Activated naive CD4-positive, alpha-beta T cell treated with anti-CD3 and anti-CD28 coated beads, Interleukin-2, amount 10 ng/mL, durations not matched to agents 7 days and 5 days (primary cell): Measurements from ENCODE around the gene SLC5A3.

Experiments
- CTCF ChIA-PET: fragments of 350-600 bp; sonication (Branson Sonifier 250); formaldehyde crosslinking; loops from one replicate; lab custom pipeline; 2021; ENCODE audit warnings: antibody characterized with exemption; lab: Charles Lee
- DNase-seq: peaks from one replicate; pipeline ENCODE4 v3.0.0-alpha.2; 2020
- H3K27ac Mint-ChIP-seq: one replicate; pipeline ENCODE4 v1.8.0; 2021; ENCODE audit warnings: mild to moderate bottlenecking, moderate library complexity, mixed read lengths
- H3K27me3 Mint-ChIP-seq: one replicate; pipeline ENCODE4 v1.8.0; 2021; ENCODE audit warnings: mild to moderate bottlenecking, mixed read lengths
- H3K36me3 Mint-ChIP-seq: one replicate; pipeline ENCODE4 v1.8.0; 2021; ENCODE audit warnings: mixed read lengths
- H3K4me1 Mint-ChIP-seq: one replicate; pipeline ENCODE4 v1.8.0; 2021; ENCODE audit warnings: mixed read lengths
- H3K4me3 Mint-ChIP-seq: one replicate; pipeline ENCODE4 v1.8.0; 2021; ENCODE audit warnings: mild to moderate bottlenecking, moderate library complexity, mixed read lengths
- H3K9me3 Mint-ChIP-seq: one replicate; pipeline ENCODE4 v1.8.0; 2021; ENCODE audit warnings: mixed read lengths

SLC5A3 gene

GRCh38 chr21:34046917-34047316 is 26.5 kb upstream of the SLC5A3 start:
- CTCF ChIA-PET = no interaction called here

GRCh38 chr21:34047835-34048234 is 25.5 kb upstream of the SLC5A3 start:
- Mint-ChIP-seq H3K27me3 (peaks cover 9% of the 10 kb centered on the region), H3K9me3 (no peaks in the 10 kb centered on the region), H3K4me3 (no peak overlapping the region), H3K4me1 (peaks cover 4% of the 10 kb centered on the region), H3K27ac (no peak overlapping the region), H3K36me3 (peaks cover 3% of the 10 kb centered on the region)
- CTCF ChIA-PET = interaction anchor here (0.6 kb wide), 1 partner anchor 11 kb away, joined by 3 read pairs; no protein-coding TSS in a partner anchor
- no peak for DNase-seq

More at GRCh38 chr21:34046917-34047316, 26.5 kb upstream of the SLC5A3 start:
- peaks cover 3% of the 10 kb centered on the region for H3K36me3 Mint-ChIP-seq
- no peak overlapping the region for H3K4me3 Mint-ChIP-seq
- H3K4me1 Mint-ChIP-seq = peaks cover 4% of the 10 kb centered on the region
- H3K9me3 Mint-ChIP-seq = no peaks in the 10 kb centered on the region
- peaks cover 9% of the 10 kb centered on the region for H3K27me3 Mint-ChIP-seq
- no peak overlapping the region for H3K27ac Mint-ChIP-seq
- no peak for DNase-seq

- Mint-ChIP-seq H3K4me1 (no peaks in the 10 kb centered on the region), H3K36me3 (no peaks in the 10 kb centered on the region), H3K27me3 (no peaks in the 10 kb centered on the region), H3K4me3 (no peak overlapping the region), H3K9me3 (no peaks in the 10 kb centered on the region), H3K27ac (no peak overlapping the region)
- no peak for DNase-seq
- CTCF ChIA-PET = no interaction called here
These were observed 21.2 kb upstream of the SLC5A3 start for GRCh38 chr21:34052171-34052570.

GRCh38 chr21:34054259-34054658 is 19.1 kb upstream of the SLC5A3 start:
- DNase-seq = no peak
- Mint-ChIP-seq H3K9me3 (no peaks in the 10 kb centered on the region), H3K4me1 (no peaks in the 10 kb centered on the region), H3K36me3 (no peaks in the 10 kb centered on the region), H3K27me3 (no peaks in the 10 kb centered on the region), H3K27ac (no peak overlapping the region), H3K4me3 (no peak overlapping the region)
- CTCF ChIA-PET = no interaction called here

GRCh38 chr21:34055615-34056014 is 17.8 kb upstream of the SLC5A3 start:
- Mint-ChIP-seq H3K36me3 (no peaks in the 10 kb centered on the region), H3K4me3 (no peak overlapping the region)

GRCh38 chr21:34061983-34062382 is 11.4 kb upstream of the SLC5A3 start:
- H3K4me3 Mint-ChIP-seq = no peak overlapping the region
- CTCF ChIA-PET = no interaction called here
- no peaks in the 10 kb centered on the region for H3K36me3 Mint-ChIP-seq
- no peak overlapping the region for H3K27ac Mint-ChIP-seq
- no peak for DNase-seq
- H3K4me1 Mint-ChIP-seq = no peaks in the 10 kb centered on the region
- H3K27me3 Mint-ChIP-seq = peaks cover 12% of the 10 kb centered on the region
- peaks cover 1% of the 10 kb centered on the region for H3K9me3 Mint-ChIP-seq

More at GRCh38 chr21:34055615-34056014, 17.8 kb upstream of the SLC5A3 start:
- H3K9me3 Mint-ChIP-seq = no peaks in the 10 kb centered on the region
- no peaks in the 10 kb centered on the region for H3K4me1 Mint-ChIP-seq
- H3K27me3 Mint-ChIP-seq = no peaks in the 10 kb centered on the region
- H3K27ac Mint-ChIP-seq = no peak overlapping the region
- CTCF ChIA-PET = no interaction called here
- DNase-seq = no peak

GRCh38 chr21:34065027-34065426 is 8.4 kb upstream of the SLC5A3 start:
- CTCF ChIA-PET = no interaction called here
- H3K4me1 Mint-ChIP-seq = no peaks in the 10 kb centered on the region
- H3K36me3 Mint-ChIP-seq = no peaks in the 10 kb centered on the region
- H3K9me3 Mint-ChIP-seq = peaks cover 1% of the 10 kb centered on the region
- no peak overlapping the region for H3K4me3 Mint-ChIP-seq
- no peak overlapping the region for H3K27ac Mint-ChIP-seq
- DNase-seq = no peak
- H3K27me3 Mint-ChIP-seq = peaks cover 19% of the 10 kb centered on the region

- CTCF ChIA-PET = interaction anchor here (4.7 kb wide), 1 partner anchor 148 kb away, joined by 36 read pairs; no protein-coding TSS in a partner anchor
- Mint-ChIP-seq H3K27me3 (peaks cover 13% of the 10 kb centered on the region), H3K27ac (no peak overlapping the region), H3K9me3 (no peaks in the 10 kb centered on the region), H3K36me3 (peaks cover 25% of the 10 kb centered on the region), H3K4me3 (peak overlapping the region; percentile 78), H3K4me1 (peaks cover 32% of the 10 kb centered on the region)
- DNase-seq = no peak
These were observed 1.7 kb upstream of the SLC5A3 start for GRCh38 chr21:34071683-34072082.

GRCh38 chr21:34072145-34073031 is 990 bp upstream of the SLC5A3 start:
- Mint-ChIP-seq H3K27me3 (peaks cover 13% of the 10 kb centered on the region), H3K27ac (peak overlapping the region; percentile 73), H3K36me3 (peaks cover 32% of the 10 kb centered on the region), H3K9me3 (no peaks in the 10 kb centered on the region), H3K4me3 (peak overlapping the region; percentile 78), H3K4me1 (peaks cover 39% of the 10 kb centered on the region)
- CTCF ChIA-PET = interaction anchor here (0.9 to 4.7 kb wide), 4 partner anchors 19 to 148 kb away, joined by 3 to 36 read pairs (median 4); no protein-coding TSS in a partner anchor
- DNase-seq = no peak

- H3K27me3 Mint-ChIP-seq = peaks cover 13% of the 10 kb centered on the region
- peak overlapping the region; percentile 91 for H3K4me3 Mint-ChIP-seq
- peaks cover 41% of the 10 kb centered on the region for H3K36me3 Mint-ChIP-seq
- CTCF ChIA-PET = interaction anchor here (0.6 to 4.7 kb wide), 6 partner anchors 18 to 274 kb away, joined by 3 to 36 read pairs (median 3); no protein-coding TSS in a partner anchor
- DNase-seq = peak; percentile 59
- H3K27ac Mint-ChIP-seq = peak overlapping the region; percentile 83
- peaks cover 52% of the 10 kb centered on the region for H3K4me1 Mint-ChIP-seq
- no peaks in the 10 kb centered on the region for H3K9me3 Mint-ChIP-seq
These were observed 438 bp downstream of the SLC5A3 start for GRCh38 chr21:34073749-34074282.

GRCh38 chr21:34074283-34075090 is 1.1 kb downstream of the SLC5A3 start:
- peak; percentile 27 for DNase-seq
- peak overlapping the region; percentile 91 for H3K4me3 Mint-ChIP-seq
- peak overlapping the region; percentile 83 for H3K27ac Mint-ChIP-seq
- no peaks in the 10 kb centered on the region for H3K9me3 Mint-ChIP-seq
- CTCF ChIA-PET = interaction anchor here (0.6 to 4.7 kb wide), 6 partner anchors 16 to 273 kb away, joined by 3 to 36 read pairs (median 4); no protein-coding TSS in a partner anchor
- H3K4me1 Mint-ChIP-seq = peaks cover 58% of the 10 kb centered on the region
- peaks cover 6% of the 10 kb centered on the region for H3K27me3 Mint-ChIP-seq
- peaks cover 44% of the 10 kb centered on the region for H3K36me3 Mint-ChIP-seq

GRCh38 chr21:34075091-34075425 is 1.7 kb downstream of the SLC5A3 start:
- peaks cover 49% of the 10 kb centered on the region for H3K36me3 Mint-ChIP-seq
- no peaks in the 10 kb centered on the region for H3K9me3 Mint-ChIP-seq
- peak overlapping the region; percentile 91 for H3K4me3 Mint-ChIP-seq
- CTCF ChIA-PET = interaction anchor here (0.9 to 5.4 kb wide), 4 partner anchors 17 to 151 kb away, joined by 4 to 36 read pairs (median 16); no protein-coding TSS in a partner anchor
- DNase-seq = no peak
- H3K27me3 Mint-ChIP-seq = peaks cover 6% of the 10 kb centered on the region
- H3K4me1 Mint-ChIP-seq = peaks cover 64% of the 10 kb centered on the region
- H3K27ac Mint-ChIP-seq = peak overlapping the region; percentile 70

- H3K36me3 Mint-ChIP-seq = peaks cover 59% of the 10 kb centered on the region
- CTCF ChIA-PET = interaction anchor here (0.5 to 5.4 kb wide), 8 partner anchors 13 to 272 kb away, joined by 3 to 36 read pairs (median 3); no protein-coding TSS in a partner anchor
- peak overlapping the region; percentile 70 for H3K27ac Mint-ChIP-seq
- H3K9me3 Mint-ChIP-seq = no peaks in the 10 kb centered on the region
- peak; percentile 37 for DNase-seq
- H3K4me1 Mint-ChIP-seq = peaks cover 73% of the 10 kb centered on the region
- peaks cover 5% of the 10 kb centered on the region for H3K27me3 Mint-ChIP-seq
- peak overlapping the region; percentile 91 for H3K4me3 Mint-ChIP-seq
These were observed 2.6 kb downstream of the SLC5A3 start for GRCh38 chr21:34075760-34076660.
